HG02938 (cell line): ENCODE results near the gene IMPDH1.

Experiments
- ATAC-seq: cut with Tn5 transposase; IDR thresholded peaks from one replicate; pipeline ENCODE4 v1.9.1; 2021; ENCODE audit warnings: mild to moderate bottlenecking, moderate library complexity; ENCODE audit not compliant: unreplicated experiment

The IMPDH1 gene

DNA sequence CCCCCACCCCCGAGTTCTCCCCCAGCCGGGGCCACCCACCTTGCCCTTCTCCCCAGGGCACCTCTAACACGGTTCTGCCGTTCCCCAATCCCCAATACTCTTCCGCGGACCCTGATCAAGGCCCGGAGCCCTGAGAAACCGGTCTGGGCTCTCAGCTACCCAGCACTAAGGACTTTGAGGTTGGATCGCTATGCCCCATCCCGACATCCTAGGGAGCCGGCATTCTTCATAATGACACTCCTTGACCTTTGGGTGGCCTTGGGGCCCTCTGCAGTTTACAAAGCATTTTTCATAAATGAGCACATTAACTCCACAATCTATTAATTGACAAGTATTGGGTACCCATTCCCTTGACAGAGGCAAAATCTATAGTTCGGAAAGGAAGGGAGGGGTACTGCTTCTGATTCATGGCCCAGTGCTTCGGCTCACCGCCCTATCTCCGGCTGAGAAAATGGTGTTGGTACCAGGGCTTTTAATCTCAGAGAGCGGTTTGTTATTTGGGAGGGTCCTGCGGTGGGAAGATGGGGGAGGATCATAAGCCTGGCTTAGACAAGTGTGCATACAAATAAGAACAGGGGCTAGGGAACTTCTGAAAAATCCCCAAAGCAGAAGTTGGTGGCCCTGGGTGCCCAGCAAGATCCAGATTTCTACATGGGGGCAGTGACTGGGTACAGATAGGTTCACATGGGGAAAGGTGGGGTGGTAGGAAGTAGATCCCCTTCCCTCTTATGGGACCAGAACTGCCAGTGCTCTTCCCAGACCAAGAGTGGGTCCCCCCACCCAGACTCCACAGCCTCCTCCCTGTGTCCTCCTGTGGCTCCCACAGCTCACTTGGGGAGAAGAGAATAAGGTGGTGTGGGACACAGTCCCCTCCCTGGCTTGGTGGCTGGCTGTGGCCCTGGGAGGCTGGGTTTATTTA lies 3.2 kb downstream of the IMPDH1 start:
- no peak for ATAC-seq

DNA sequence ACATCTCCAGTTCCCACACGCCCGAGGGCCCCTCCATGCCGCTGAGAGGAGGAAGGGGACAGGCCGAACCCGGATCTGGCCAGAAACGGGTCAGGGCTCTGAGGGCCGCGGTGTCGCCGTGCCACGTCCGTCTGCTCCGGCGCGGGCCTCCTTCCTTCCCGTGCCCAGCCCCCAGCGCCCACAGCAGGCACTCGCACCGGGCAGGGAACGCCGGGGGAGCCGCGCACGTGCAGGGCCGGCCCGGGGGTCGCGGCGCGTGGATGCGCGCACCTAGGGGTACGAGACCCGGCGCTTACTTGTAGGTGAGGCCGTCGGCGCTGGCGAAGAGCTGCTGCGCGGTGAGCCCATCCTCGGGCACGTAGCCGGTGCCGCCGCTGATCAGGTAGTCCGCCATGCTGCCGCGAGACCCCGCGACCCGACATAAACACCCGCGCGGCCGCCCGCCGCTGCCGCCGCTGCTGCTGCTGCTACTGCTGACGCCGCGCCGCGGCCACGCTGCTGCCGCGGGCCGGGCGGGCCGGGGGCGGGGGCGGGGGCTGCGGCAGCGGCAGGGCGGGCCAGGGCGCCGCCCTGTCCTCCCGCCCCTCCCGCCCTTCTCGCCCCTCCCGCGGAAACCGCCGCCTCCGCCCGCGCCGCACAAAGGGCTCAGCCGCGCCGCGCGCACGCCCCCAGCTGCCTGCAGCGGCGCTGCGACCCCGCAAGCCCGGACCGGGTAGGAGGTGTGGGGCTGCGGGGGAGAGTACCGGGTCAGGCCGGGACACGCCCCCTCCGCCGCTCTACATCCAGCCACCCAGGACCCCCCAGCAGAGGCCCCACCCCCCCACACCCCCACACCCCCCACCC lies 4.1 kb downstream of the IMPDH1 start:
- no peak for ATAC-seq

DNA sequence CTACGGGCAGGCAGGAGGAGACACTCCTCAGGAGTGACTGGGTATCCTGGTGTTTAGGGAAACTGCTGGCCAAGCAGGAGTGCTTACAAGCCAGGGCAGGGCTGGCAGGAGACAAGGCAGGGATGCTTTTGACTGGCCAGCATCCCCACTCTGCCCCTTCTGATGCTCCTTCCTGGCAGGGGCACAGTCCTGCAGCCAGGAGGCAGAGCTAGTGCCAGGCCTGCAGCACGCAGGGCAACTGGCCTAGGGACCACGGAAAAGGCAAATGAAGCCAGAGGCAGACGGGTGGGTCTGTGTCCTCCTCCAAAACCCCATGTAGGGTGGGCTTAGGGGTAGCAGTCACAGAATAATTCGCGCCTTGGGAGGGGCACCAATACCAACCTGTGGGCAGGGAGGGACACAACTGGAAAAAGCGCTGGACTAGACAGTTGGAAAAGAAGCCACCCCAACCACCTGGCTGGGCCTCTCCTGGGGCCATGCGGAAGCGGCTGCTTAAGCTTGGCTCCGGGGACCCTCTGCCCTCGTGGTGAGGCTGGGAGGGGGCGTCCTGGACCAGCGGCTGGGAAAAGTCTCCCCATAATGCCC lies 4.8 kb downstream of the IMPDH1 start:
- ATAC-seq = no peak

DNA sequence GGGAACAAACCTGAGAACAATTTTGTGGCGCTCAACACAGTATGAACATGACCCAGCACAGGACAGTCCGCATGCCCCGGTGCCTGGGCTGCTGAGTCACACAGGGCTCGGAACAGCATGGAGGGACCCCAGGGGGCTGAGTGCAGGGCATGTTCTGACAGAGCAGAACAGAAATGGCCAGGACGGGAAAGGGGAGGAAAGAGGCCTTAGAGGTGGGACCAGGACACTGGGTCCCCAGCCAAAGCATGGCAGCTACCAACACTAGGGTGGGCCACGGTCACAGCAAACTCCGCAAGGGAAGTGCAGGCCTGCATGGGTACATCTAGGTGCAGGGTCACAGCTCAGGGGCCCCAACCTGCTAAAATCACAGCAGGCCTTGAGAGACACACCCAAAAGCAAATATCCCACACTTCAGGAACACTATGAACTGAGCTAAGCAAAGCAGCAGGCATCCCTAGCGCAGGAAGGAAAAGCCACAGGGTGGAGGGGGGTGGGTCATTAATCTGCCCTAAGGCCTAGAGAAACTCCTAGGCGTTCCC lies 5.6 kb downstream of the IMPDH1 start:
- ATAC-seq = no peak

DNA sequence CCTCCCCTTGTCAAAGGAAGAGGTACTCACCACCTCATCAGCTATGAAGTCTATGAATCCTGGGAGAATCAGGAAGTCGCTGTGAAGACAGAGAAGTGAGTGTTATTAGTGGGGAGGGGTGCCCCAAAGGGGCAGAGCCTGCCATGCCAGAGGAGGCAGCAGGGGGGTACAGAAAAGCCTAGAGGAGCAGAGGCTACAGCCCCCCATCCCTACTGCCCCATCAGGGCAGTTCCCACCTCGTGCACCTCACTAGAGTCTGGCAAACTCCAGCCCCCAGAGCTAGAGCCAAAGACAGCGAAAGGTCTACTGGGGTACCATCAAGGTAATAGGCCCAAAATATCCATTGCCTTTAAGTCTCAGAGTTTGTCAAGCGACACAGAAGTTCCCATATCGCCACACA lies 6.1 kb downstream of the IMPDH1 start:
- no peak for ATAC-seq

DNA sequence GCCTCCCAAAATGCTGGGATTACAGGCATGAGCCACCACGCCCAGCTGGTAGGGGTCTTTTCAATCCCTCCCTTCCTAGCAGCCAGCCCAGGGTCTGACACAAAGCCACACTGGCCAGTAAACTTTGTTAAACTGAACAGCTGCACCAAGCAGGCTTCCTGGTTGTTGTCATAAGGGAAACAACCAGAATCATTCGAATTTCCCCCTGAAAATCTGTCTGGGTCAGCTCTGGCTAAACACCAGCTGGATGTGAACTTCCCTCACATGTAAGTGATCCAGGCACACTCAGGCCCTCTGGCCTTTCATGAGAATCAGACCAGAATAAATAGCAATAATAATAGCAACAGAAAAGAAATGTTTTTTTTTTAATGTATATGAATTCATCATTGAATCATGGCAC lies 7.4 kb downstream of the IMPDH1 start:
- ATAC-seq = no peak

DNA sequence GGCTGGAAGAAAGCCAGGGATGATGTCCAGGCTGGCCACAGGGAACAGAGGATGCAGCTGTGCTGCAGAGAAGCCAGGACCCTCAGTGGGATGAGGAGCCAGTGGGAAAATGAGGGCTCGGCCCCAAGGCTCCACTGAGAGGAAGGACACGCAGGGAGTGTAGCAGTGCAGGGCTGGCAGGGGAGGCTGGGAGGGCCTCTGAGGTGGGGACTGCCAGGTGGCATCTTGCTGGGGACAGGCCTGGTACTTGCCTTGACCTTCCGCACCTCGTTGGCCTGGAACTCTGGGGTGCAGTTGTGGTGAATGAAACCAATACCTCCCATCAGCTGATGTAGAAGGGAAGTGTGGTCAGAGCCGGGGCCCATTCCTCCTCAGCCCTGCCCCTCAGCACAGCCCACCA lies 9.2 kb downstream of the IMPDH1 start:
- ATAC-seq = no peak

DNA sequence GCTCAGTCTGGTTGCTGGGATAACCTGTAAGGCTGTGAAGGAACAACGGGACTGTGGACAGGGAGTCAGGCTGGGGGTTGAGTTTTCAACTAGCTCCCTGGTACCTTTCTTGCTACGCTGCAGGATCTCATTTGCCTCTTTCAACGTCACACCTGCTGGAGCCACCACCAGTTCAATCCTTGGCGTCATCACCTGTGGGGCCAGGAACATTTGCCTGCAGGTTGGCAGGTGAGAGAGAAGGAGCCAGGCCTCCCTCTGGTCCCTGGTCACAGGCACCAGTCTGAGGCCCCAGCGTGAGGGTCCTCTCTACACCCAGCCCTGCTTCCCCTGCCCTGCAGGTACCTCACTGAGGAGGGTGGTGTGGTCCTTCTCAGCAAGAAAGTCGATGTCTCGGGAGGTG lies 9.8 kb downstream of the IMPDH1 start:
- ATAC-seq = no peak

DNA sequence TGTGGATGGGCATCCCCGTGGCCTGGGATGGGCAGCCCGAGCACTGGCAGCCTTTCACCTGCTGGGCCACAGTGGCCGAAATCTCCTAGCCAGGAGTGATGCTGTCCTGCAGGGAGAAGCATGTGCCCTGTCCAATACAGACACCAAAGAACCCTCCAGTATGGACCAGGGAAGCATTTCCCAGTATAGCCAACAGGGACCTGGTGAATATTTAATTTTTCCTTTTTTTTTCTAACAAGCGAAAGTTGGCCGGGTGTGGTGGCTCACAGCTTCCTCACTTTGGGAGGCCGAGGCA lies 11.0 kb downstream of the IMPDH1 start:
- ATAC-seq = no peak

DNA sequence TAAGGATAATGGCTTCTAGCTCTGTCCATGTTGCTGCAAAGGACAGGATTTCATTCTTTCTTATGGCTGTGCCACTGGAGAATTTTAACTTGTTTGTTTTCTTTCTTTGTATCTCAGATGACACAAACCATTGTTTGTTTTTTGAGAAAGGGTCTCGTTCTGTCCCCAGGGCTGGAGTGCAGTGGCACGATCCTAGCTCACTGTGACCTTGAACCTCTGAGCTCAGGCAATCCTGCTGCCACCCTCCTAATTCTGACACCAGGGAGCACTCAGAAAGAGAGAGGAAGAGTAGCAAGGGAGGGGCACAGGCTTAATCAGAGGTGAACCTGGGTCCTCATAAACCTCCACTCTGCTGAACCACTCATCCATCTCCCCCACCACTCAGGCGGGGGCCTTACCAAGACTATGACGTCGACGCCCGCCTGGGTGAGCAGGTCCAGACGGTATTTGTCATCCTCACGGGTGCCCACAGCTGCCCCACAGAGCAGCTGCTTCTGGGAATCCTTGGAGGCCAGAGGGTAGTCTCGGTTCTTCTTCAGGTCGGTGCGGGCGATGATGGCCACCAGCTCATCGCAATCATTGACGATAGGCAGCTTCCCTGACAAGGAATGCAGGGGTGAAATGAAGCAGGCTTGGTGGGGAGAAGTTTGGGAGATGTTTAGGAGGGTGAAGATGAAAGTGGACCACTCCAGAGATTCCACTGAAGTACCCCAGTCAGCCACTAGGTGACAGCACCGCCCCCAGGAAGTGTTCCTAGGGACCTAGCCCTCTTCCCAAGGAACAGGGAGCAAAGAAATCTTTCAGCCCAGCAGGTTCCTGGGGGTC lies 11.6 kb downstream of the IMPDH1 start:
- ATAC-seq = no peak

DNA sequence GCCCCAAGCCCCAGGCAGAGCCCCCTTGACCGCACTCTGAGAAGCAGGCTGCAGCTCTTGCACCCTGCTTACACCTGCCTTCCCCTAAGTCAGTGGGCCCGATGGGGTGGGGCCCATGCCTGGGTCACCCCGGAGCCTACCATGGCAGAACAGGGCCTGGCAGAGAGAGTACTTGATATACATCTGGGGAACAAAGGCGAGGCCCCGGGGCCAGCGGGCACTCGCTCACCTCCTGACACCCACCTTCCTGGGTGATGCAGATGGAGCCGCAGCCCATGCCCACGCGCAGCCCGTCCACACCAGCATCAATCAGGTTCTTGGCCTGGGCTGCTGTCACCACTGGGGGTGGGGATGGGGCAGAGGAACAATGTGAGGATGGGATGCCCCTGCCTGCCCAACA lies 13.4 kb downstream of the IMPDH1 start:
- ATAC-seq = no peak

DNA sequence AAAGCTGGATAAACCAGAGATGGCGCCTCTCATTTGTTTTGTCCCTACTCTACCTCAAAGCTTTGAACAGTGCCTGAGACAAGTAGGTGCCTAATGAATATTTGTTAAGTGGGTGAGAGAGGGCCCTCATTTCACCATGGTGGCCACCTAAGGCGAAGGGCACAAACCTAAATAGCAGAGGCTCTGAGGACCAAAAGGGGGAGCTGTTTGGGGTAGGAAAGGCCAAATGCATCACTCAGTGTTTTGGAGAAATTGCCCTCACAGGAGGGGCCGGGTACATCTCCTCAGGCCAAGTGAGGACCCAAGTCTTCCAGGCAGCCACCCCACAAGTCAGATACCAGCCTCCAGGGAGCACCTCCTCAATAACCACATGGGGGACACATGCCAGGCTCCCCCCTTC lies 14.0 kb downstream of the IMPDH1 start:
- no peak for ATAC-seq

DNA sequence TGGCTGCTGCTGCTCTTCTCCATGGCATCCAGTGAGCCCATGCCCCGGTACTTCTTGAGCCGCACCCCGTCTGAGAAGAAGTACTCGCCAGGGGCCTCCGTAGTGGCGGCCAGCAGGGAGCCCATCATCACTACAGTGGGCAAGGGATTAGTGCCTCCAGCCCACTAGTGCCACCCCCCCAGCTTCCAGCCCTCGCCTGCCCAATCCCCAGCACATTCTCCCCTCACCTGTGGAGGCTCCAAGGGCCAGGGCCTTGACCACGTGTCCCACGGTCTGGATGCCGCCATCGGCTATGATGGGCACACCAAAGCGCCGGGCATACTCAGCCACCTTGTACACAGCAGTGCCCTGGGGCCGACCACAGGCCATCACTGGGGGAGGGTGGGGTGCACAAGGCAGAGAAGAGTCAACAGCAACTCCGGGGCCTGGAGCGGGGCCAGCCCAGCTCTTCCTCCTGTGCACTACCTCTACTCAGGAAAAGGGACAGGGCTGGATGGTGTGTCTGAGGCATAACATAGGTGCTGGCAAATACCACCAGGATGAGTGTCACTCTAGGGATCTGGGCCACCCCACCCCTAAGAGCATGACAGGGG lies 14.8 kb downstream of the IMPDH1 start:
- no peak for ATAC-seq

DNA sequence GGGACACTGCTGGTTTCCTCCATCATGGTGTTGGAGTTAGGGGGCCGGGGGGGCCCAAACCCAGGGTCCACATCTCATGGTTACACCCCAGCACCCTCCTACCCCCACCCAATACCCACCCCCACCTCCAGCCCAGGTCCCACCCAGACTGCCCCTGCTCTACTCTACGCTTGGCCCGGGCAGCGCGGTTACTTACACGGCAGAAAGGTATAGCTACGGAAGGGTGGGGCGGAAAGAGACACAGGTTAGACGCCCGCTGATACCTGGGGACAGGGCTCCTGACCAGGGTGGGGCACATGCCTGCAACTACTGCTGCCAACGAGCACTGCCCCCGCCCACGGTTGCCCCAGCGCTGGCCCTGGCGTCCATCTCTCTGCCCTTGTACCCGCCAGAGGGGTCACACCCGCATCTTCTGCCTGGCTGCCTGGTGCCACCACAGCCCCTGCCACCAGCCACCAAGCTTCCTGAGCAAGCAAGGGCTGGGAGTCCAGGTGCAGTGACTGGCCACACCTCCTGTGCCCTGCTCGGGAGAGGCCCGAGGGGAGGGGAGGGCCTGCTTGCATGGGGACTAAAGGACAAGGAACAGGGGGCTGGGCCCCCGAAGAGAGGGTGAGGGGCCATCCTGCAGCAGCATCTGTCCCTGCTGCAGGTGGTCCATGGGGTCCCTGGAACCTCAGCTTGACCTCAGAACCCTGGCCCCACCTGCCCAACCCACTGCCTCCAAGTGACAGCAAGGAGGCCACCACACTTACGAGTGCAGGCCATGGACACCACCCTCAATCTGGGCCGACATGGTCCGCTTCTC lies 16.1 kb downstream of the IMPDH1 start:
- no peak for ATAC-seq

DNA sequence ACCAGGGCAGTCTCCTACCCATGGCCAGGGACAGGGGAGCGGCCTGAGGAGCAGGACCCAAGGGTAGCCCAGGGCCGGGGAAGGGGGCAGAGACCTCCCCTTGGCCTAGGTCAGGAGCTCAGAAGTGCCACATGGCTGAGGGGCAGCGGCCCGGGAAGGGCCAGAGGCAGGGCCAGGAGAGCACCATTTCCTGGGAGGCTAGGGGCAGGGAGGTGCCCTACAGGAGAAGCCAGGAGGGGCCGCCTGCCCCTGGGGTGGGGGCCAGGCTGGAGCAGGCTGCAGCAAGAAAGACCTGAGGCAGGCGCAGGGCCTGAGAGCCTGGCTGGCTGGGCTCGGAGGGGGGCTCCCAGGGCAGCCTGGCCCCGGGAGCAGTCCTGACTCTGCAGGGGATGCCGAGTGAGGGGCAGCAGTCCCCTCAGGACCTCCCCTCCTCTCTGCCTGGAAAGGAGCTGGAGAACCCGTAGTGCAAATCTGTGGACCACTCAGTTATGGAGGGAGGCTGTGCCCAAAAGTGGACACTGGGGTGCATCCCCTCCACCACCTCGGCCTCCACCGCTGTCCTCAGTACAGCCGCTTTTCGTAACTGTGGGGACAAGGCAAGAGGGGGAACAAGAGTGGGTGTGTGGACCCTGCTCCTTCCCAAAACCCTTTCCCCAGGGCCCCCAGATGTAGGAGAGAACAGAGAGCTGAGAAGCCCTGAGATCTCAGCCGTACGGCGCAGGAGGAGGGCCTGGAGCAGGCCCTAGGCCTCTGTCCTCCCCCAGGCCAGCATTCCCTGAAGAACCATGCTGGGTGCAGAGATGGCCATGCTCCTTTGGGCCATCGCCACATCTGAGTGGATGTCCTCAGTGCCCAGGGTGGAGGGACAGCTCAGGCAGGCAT lies 17.1 kb downstream of the IMPDH1 start:
- ATAC-seq = no peak

DNA sequence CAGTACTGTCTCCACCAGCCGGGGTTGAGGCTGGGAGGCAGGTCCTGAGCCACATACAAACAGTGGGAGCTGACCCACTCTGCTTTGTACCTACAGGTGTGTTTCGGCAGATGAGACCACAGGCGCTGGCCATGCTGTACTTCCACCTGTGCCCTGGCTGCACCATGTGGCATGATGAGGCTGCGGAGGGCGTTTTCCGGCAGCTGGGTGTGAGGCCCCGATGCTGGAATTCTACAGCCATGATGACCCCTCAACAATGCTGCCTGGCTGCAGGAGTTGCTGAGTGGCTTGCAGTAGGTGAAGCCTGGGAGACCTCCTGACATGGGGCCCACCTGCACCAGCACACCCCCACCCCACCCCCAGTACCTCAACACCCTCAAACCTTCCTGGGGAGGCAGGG lies 18.0 kb downstream of the IMPDH1 start:
- no peak for ATAC-seq

DNA sequence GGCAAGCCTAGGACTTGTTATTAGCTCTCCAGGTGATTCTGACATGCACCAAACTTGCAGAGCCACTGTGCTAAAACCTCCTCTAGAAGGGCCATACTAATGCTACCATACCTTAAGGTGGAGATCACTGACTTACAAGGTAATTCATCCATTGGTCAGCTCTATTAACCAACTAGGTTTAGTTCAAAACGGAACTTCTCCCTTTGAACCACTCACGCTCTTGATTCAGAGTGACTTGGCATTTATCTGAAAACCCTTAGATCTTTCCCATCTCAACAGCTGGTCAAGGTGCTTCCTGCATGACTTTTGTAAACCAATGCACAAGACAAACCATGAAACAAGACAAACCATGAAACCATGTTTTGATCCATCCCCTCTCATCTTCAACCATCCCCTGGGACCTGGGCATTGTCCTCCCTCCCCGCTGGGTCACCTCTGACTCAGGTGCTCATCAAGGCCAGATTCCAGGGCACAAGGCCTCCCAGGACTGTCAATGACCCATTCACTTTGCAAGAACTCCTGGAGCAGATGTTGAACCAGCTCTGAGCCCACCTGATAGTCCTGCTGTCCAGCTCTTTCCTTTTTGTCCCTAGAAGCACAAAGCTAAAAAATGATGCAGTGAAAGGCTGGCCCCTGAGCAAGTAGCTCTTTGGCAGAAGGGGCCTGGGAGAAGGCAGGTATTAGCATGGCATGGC lies 18.8 kb downstream of the IMPDH1 start:
- ATAC-seq = no peak
